ENCODE results near the gene FXYD2.

FXYD2 gene

DNA sequence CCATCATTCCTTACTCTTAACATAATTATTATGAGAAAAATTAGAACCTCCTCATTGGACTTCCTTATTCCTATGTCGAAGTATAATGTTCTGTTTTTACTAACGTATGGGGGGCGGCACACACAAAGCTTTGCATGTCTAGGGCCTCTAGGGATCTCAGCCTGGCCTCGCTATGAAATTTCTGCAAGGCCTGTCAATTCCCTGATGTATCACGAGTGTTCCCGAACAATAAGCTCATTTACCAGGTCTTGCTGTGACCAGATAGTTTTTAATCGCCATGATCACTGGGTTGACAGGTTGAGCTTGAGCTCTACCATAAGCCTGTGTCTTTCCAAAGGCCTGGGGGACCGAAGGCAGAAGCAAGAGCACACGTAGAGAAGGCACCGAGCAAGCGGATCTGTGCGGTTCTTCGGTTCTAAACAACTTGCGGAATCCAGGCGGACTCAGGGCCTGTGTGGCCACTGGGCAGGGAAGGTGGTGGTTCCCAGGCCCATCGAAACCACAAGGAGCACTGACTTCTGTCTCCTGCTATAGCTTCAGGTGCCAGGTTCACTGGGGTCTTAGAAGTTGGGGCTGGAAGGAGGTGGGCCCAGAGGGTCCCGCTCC, 10.4 kb upstream of the FXYD2 start:
- no peak for DNase-seq

DNA sequence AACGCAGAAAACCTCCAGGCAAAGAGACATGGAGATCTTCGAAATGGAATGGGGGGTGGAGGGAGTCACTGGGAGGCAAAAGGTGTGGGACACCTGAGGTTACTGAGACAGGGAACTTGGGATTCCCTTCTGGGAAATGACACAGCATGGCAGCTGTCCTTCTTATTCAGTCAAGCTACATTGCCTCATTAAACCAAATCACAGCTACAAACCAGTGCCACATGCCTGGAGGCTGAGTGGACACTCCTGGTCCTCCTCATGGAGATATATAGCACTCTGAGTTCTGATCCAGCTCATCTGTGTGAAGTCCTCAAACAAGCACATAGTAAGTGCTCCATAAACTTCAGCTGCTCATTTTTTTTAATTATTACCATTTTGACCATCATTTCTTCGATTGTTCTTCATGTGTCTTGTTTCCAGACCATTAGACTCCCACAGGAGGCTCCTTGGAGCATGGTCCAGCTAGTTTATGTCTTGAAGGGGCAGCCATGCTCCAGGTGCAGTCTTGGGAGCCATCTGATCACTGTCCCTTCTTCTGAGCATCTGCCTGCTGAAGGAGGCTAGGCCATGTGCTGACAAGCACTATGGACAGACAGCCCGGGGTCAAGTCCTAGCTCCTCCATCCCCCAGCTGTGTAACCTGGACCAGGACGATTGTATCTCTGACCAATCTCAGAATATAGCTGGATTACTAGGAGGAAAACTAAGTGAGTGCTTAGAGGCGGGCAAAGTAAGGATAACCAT, 9.7 kb upstream of the FXYD2 start:
- DNase-seq, result peak; percentile 25

DNA sequence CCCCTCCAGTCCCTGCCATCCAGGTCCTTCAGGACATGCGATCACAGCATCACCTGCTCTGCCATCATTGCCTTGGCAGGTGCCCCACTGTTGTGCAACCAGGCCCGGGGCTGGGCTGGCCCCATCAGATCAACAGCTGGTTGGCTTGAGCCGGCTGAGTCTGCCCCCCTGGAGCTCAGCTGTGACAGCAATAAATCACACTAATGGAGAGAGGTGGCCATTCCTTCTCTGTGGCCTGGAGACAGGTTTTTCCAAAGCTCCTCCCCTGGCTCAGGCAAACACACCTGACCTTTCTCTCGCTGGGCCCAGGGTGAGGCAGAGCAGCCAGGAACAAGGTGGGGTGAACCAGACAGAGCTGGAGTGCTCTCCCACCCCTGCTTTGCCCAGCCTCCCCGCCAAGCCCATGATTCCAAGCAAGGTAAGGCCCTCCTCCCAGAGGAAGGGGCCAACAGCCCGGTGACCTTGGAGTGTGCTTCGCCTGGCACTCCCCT, 8.9 kb upstream of the FXYD2 start:
- DNase-seq, result peak; percentile 98

DNA sequence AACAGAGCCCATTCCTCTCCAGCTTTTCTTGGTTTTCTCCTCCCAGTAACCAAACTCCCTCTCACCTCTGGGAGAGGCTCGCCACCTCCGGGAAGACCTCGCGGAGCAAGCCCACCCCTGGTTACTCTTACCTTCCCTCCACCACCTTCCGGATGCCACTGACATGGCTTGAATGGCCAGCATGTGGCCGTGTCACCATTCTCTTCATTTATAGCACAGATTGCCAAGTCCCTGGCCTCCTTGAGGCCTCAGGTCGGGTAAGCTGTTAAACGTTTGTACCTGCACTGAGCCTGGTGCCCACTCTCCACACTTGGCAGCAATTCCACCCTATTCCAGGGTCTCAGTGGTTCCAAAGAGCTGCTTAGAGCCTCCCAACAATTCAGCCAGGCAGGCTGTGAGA, 8.0 kb upstream of the FXYD2 start:
- no peak for DNase-seq

DNA sequence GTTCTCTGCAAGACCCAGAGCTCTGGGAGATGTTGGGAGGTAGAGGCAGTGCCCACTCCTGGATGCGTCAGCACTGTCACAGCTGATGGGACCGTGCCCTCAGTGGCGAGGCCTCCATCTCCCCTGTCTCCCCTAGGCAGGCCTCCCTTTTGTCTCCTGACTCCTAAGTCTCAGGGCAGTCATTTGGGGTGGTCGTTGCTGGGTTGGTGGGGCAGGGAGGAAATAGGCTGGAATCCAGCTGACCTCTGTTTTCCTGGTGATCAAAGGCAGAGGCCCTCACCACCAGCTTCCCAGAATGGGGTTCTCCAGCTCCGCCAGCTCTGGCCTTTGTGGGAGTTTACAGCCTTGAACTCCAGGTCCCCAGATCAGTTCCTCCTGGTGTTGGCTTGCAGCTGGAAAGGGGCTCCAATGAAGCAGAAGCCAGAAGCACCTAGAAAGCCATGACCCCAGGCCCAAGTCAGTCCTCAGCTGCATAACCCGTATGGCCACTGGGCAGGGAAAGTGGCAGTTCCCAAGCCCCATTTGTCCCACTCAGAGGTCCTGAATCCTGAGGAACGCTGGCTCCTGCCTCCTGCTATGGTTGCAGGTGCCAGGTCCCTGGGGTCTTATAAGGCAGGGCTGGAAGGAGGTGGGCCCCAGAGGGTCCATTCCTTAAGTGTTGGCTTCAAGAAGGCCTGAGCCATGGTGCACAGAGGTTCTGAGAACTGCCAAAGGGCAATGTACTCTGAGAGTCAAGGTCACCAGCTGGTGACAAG, 7.3 kb upstream of the FXYD2 start:
- DNase-seq, result no peak

DNA sequence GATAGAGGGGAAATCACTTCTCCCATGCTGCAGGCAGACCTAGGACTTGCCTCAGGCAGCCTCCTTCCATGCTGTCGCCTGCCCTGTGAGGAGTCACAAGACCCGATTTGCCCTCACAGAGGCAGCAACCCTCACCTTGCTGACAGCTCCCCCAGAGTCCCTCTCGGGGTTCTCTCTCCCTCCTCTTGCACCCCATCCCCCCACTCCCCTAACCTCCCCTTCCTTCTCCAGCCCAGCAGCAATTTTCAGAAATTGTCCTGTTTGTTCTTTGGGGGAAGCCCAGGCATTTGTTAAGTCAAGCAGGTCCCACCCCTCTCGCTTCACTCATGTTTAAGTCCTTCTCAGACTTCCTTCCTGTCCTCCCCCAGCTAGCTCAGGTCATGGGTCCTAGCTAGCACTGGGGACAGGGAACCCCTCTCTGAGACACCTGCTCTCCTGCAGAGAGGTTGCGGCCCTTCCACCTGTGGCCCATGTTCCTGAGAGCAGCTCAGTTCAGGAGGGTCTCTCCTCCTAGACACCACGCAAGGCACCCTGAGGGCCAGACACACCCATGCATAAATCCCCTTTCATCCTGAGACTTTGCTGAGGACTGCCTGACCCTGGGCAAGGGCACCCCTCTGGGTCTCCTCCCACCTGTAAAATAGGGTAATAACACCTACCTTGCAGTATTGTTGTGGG, 6.3 kb upstream of the FXYD2 start:
- DNase-seq, result peak; percentile 18

DNA sequence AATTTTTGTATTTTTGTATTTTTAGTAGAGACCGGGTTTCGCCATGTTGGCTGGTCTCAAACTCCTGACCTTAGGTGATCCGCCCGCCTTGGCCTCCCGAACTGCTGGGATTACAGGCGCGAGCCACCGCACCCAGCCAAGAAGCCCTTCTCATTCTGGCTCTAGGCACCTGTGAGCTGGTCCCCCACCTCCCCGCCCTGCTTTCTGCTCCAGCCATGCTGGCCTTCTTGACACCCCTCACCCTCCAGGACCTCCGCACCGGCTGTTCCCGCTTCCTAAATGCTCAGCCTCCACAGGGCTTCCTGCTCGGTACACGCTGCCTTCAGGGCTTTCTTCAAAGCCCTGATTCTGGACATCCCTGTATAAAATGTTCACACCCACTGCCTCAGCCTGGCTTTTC, 5.5 kb upstream of the FXYD2 start:
- no peak for DNase-seq

DNA sequence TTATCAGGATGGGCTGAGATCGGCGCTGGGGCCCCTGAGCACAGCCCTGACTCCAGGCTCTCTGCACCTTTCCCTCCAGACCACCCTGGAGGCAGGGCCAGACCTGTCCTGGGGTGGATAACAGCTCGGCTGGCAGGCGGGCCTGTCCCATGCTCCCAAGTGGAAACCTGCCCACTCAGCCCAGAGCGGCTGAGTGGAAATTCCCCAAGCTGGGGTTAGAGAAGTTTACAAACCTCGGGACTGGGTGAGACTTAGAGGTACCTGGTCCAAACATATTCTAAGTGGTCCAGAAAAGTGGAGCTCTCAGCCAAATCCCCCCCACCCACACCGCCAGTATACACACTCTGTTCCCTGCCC, 4.8 kb upstream of the FXYD2 start:
- DNase-seq, result no peak

DNA sequence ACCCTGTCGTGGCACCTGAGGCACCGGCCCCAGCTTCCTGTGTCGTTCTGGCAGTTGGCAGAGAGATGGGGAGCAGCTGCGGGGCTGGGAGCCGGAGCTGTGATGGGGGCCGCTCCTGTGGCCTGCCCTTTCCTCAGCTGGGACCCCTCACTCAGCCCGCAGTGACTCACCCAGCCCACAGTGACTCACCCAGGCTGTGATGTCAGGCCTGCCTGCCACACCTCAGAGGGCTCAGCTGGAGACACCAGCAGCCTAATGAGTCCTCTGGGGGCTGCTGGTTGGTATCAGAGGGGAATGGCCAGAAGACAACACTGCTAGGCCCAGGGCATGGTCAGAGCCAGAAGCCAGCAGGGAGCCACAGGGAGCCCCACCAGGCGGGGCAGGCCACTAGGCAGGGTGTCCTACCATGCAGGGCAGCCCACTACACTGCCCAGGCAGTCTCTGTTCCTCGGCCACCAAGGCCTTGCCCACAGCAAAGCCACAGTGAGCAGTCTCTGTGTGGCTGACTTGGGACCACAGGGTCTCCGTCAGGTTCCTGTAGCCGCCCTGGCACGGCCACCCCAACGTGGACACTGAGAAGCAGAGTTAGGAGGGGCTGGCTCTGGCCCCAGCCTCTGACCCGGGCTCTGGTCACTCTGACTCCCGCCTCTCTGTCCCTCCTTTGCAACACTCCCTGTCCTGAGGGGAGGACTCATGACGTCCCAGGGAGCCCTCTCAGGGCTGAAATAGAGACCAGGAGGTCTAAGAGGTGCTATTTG, 4.2 kb upstream of the FXYD2 start:
- DNase-seq, result peak; percentile 61

DNA sequence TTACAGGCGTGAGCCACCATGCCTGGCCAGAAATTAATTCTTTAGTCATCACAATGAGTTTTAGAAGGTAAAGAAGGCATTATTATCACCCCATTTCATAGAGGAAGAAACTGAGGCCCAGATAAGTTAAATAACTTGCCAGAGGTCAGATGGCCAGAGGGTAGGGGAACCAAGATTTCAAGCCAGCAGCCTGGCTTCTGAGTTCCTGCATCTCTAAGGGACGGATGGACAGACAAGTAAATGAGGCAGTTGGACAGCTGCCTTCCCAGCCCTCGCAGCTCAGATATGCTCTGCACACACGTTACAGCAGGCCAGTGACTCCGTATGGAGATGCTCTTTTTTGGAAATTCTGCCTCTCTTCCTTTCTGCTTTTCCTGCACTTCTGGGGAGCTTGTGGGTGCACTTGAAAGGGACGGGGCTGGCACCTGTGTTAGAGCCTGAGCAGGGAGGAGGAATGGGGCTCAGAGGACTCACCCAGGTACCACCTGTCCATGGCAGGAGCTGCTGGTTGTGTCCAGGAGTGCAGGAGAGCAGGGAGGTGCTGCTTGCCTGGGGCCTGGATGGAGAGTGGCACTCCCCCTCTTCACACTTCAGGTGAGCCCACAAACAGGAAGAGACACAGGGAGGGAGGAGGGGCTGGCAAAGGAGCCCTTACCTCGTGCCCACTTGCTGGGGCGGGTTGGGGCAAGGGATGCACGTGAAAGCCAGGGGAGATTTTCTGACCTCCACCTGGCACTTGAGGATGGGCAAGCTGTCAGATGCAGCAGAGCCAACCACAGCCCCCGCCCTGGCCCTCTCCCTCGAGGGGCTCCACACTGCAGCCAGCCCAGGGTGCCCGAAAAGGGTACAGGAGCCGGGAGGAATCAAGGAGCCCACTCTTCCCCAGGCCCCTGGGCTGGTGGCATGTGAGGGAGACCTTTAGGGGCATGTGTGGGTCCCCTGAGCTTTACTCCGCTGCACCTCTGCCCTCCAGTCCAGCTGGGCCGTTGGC, 3.3 kb upstream of the FXYD2 start:
- peak; percentile 37 for DNase-seq

DNA sequence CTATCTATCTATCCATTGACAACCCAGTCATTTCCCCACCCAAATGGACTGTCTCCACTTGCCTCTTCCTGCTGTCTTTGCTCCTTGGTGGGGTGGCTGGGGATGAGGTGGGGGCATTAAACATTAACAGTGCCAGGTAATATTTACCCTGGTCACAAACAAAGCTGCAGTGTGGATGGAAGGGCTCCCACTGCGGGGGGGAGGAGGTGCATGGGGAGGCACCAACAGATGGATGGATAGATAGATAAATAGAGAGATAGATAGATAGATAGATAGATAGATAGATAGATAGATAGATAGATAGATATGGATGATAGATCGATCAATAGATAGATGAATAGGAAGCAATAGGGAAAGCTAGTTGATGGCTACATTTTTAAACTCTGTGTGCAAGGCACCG, 2.3 kb upstream of the FXYD2 start:
- DNase-seq, result peak; percentile 30

DNA sequence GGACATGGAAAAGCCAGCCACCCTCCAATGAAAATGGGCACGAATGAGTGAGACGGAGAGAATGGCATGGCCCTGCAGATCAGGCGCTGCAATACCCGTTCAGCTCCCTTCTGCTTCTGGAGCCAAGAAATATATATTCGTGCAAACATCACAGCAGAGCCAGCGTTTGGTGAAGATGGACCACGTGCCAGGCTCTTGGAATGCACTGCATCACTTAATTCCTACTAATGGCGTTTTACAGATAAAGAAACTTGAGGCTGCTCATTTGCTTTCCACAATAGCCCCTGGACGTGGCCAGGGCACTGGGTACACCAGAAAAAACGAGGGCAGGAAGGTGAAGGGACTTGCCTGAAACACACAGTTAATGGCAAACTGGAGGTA, 1.6 kb upstream of the FXYD2 start:
- no peak for DNase-seq

DNA sequence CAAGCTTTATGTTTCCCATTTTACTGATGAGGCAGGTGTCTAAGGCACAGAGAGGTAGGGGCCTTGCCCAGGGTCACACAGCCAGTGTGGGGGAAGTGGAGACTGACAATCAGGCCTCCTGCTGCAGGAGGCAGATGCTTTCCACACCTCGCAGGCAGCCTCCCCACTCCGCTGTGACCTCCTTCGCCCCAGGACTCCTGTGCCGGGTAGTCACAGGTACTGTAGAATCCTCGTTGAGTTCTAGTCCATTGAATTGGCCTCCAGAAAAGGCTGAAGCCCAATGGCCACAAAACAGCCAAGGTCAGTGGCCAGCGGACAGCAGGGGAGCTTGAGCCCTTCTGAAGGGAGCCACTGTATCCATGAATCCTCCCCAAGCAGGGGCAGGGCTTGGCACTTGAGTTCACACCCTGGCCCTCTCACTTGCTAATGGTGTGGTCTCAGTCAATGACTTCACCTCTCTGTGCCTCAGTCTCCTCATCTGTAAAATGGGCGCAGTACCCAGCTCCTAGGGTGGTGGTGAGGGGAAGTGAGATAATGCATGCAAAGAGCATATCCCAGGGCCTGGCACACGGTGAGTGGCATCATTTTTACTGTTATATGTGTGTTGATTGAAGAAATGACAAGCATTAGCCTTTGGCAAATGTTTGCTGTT, 1.1 kb upstream of the FXYD2 start:
- DNase-seq, result no peak

DNA sequence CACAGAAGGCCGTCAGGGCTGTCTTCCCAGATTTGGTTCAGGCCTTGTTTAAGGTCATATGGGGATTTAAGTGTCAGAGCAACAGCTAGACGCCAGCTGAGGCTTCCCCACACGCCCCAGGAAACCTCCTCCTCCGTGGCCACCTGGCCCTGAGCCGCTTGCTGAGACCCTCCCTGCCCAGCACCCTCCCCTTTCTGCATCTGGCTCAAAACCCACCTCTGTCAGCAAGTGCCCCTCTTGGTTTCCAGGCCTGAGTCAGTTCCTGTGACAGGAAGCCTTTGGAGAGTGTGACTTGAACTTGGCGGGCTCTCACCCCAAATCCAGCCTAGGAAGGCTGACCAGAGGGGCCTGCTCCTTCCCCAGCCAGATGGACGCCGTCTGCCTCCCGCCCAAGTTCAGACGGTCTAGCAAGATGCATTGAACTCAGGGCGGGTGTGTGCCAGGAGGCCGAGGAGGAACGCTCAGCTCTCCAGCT, 561 bp downstream of the FXYD2 start:
- DNase-seq, result no peak

DNA sequence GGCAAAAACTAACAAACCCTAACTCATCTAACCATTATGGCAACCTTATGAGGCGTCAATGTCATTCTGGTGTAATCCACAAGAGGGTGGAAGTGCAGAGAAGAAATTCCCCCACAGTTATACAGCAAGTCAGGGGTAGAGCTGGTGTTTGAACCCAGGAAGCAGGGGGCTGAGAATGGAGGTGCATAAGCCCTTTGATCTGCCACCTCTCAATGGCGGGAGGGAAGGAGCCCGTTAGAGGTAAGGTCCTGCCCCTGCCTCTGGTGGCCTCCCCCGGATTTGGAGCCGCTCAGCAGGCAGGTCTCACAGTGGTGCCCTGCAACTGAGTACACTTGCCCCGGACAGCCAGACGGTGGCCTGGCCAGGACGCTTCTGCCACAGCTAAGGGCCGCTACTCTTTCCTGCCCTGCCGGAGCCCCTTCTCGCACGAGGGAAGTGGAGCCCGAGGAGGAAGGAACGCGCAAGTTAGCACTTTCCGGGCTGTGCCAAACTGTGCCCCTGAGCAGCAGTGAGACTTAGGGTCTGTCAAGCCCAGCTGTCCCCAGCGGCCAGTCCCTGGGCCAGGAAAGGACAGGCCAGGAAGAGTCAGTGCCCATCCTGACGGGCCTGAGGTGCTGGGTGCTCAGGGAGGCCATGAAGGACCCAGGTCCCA, 1.1 kb downstream of the FXYD2 start:
- peak; percentile 44 for DNase-seq

DNA sequence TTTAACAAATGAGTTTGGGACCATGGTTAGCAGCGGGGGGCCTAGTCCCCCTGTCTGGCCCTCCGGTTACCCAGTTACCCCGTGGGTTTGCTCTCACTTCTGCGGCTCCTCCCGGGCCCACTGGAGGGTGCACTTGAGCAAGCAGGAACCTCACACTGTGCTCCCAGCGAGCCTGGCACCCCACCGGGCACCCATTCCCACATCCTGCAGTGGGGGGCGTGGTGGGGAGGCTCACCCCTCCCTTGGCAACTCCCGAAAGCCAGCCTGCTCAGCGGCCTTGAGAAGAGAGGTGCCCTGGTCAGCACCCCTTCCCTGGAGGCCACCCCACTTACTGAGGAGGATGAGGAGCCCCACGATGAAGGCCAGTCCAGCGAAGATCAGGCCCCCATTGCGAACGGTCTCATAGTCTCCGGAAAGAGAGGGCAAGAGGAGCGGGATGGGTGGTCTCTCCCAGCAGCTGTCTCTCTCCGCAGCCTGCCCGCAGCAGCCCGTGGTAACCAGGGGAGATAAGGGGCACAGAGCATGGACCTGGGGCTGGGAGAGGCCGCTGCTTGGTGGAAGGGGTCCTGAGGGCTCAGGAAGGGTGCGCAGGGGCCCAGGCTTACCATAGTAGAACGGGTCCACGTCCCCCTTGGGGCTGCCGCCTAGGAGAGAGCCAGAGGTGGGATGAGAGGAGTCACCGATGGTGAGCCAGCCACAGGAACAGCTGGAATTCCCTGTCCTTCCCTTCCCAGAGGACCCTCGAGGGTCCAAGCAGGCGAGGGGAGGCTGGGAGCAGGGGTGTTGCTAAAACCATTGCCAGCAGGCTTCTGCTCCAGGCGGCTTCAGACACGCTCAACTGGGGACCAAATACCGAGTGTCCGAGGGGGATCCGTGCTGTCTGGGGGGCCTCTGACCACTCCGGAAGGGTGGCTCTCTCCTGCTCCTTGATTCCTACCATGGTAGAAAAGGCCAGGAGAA, 2.2 kb downstream of the FXYD2 start:
- peak; percentile 70 for DNase-seq

DNA sequence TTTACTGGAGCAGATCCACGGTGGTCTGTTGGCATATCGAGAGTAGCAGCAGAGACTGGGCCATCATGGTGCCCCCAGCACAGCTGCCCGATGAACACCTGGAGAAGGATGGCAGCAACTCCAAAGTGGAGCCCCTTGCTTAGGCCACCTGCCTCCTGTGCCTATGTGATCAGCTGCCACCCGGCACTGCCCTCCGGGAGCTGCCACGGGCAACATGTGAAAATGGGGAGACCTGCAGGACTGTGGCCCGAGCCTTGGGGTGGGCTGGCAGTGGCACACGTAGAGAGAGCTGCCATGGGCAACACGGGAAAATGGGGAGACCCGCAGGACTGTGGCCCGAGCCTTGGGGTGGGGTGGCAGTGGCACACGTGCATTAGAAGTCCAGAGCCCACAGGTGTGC, 3.1 kb downstream of the FXYD2 start:
- no peak for DNase-seq

DNA sequence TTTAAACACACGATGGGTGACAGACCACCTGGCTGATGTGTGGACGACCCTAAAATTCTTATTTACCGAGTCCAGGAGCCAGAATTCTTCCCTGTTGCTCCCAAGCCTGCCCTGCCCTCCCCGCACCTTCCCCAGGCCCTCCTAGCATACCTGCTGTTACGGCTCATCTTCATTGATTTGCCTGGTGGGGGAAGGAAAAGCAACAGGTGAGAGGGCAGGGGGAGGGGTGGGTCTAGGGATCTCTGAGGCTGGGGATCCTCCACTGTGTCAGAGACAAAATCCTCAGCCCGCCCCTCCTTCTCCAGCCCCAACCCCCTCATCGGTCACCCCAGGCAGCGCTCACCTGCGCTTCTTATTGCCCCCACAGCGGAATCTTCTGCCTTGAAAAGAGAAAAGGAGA, 4.0 kb downstream of the FXYD2 start:
- no peak for DNase-seq

DNA sequence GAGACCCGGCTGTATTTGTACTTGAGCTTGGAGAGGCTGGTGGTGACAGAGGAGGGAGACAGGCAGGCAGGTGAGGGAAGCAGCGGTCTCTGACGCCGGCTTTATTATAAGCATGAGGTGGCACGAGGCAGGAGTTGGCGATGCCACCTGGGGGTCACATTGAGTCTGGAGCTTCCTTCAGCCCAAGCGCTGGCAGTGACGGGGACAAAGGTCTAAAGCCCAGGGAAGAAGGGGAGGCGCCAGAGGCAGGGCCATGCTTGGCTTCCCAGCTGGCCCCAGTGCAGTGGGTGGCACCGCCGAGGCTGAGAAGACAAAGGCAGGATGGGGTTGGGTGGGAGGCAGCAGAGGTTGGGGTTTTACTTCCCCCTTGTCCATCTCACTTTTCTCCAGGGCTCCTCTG, 4.5 kb downstream of the FXYD2 start:
- DNase-seq, result peak; percentile 88

Measured in DMS53 (cell line).